ENCODE data around the gene ADCY4.
"Not testable (repeated sequence)": the region's sequence is repeated elsewhere in the genome, so short reads cannot be mapped to it uniquely, and the experiment has no call there.

Gene ADCY4

GRCh38 chr14:24338843-24339242 lies 4.0 kb upstream of the ADCY4 start:
- no peak for DNase-seq

DNA sequence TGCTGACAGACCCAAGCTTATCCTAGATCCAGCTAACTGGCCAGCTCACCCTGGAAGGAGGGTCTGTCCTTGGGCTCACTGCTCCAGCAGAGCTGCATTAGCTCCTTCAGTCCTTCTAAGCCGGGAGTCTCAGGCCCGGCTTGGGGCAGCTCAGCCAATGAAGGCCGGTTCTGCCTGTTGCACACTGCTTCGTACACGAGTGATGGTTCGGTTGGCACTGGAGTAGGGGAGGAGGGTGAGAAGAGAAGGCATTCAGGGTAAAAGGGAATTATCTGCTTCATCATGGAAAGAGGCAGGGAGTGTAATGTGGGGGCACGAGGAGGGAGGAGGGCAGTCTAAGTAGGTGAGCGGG lies 2.9 kb upstream of the ADCY4 start:
- DNase-seq = no peak

DNA sequence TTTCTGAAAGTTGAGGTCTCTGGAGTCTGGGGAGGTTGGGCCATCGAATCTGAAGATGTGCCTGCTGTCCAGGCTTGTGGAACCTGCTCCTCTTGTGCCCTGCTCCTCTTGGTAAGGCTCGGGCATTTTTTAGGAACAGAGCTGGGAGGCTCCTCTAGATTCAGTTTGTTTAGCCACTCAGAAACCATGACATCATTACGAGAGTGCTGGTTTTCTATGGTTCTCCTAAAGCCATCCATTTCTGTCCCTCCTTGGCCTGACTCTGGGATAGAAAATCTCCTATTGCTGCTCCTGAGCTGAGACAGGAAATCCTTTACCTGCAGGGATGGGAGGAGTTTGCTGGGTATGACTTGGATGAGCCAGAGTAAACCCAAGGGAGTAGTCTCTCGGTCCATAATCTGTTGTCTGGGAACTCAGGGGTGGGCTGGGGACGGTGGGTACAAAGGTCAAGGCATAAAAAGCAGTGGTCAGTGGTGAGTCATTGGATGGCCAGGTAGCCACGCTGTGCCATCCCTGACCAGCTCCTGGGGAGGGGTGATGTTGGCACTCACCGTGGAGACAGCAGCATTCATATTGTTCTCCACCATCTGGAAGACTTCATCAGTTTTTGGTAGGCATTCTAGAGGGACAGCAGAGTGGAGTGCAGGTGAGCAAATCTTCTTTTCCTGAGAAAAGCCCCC lies 2.4 kb upstream of the ADCY4 start:
- DNase-seq = no peak

GRCh38 chr14:24335461-24336171 lies 745 bp upstream of the ADCY4 start:
- no peak for DNase-seq

DNA sequence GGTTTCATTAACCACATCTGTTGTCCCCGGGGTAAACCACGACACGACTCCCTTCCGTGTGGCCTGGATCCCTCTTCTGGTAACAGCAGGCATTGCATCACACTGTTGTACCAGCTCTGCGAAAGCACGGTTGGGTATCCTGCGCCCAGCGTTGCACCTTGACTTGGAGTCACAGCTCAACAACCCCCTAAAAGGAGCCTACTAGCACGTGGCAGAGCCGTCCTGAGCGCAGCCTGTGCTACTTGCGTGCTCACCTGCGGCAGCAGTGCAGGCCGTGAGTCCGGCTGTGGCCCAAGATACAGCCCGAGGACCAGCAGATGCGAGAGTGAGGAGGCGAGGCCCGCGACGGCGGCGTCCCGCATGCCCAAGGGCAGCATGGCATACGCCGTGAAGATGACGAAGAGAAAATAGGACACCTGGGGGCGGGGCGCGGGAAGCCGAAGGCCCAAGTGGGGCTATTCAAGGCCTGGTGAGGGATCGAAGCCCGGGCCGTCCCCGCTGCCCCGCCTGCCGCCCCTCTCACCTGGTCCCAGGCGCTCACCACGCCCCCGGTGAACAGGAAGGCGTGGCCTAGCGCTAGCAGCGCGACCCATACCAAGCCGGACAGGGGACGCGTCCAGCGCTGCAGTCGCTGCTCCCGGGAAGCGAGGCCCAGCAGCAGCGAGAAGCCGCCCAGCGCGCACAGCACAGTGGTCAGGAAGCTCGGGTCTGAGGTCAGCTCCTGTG lies 2.4 kb downstream of the ADCY4 start:
- peak; percentile 6 to 31 for DNase-seq

DNA sequence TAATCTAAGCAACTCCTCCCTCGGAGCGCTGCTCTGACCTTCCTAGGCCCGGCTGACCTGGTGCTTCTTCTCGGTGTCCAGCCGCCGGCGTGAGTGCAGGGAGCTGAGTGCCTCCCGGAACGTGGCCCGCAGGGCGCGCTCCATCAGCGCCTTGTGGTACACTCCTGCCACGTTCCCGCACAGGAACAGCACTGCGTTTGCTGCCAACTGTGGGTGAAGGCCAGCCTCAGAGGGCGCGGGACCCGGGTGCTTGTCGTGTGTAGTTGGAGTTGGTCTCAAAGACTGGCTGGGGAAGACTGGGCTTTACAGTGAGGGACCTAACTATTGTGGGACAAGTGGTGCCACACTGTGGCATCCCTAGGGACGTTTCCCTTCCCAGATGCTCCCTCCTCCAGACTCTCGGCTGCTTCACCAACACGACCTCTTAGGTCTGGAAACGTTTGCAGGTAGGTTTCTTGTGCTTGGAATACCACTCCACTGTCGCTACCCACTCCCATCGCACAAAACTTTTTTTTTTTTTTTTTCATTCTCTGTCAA lies 3.1 kb downstream of the ADCY4 start:
- DNase-seq = no peak

DNA sequence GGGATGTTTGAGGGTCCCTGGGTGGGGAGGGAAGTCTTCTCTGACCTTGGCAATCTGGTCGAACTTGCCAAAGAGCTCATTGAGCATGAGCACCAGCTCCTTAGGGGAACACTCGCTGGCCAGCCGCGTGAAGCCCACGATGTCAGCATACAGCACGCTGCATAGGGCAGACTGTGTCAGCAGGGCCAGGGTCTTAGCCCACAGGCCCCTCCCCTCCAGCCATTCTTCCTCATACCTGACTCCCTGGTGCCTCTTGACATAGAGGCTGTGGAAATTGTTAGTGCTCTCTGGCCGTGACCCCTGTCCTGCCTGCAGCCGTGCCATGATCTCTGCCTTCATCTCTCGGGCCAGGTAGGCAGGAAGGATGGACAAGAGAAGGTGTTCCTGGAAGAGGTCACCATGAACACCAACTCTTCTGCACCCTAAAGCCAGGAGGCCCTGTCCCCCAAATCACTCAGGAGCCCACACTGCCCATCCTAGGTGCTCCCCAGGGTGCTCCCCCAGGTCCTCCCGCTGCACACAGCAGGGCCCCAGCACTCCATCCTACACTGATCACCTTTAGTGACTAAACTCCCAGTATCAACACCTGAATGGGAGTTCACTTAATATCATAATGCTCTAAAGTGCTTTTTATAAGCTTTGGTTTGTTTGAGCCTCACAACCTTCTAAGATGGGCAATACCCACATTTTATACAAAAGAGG lies 3.7 kb downstream of the ADCY4 start:
- no peak for DNase-seq

- no peak for DNase-seq
These were observed 5.1 kb downstream of the ADCY4 start for GRCh38 chr14:24329736-24330135.

- DNase-seq = no peak
These were observed 5.7 kb downstream of the ADCY4 start for GRCh38 chr14:24329073-24329663.

- not testable (repeated sequence) for DNase-seq
These were observed 7.0 kb downstream of the ADCY4 start for GRCh38 chr14:24327914-24328313.

DNA sequence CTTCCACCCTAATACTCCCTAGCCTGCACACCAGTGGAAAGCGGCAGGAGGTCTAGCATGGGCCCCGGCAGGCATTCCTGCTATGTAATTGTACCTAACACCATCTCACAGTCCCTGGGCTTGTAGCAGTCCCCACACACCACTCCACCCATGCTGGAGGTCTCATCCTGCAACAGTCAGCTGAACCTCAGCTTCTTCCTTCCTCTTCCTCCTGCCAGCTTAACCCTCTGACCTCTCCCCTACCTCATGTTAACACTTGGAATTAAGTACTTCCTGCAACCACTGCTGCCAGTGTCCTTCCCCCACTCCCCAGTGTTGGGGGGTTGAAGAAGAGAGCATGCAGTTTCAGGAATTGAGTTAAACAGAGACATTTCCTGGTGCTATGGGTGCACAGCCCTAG lies 7.6 kb downstream of the ADCY4 start:
- DNase-seq = no peak

DNA sequence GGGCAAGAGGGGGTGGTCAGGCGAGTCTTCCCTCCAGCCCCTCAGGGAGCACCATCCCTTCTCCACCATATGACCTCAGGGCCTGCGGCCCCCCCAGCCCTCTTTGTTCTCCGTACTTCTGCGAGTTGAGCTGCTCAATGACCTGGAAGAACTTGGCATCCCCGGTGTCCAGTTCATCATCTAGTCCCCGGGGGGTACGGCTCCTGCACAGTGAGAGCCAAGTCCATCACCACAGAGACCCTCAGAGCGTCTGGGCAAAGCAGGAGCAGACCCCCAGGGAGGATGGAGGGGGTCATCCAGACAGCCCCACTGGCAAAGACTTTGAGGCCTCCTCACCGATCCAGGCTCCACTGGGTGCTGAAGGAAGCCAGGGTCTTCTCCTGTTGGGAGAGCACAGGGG lies 8.9 kb downstream of the ADCY4 start:
- no peak for DNase-seq

DNA sequence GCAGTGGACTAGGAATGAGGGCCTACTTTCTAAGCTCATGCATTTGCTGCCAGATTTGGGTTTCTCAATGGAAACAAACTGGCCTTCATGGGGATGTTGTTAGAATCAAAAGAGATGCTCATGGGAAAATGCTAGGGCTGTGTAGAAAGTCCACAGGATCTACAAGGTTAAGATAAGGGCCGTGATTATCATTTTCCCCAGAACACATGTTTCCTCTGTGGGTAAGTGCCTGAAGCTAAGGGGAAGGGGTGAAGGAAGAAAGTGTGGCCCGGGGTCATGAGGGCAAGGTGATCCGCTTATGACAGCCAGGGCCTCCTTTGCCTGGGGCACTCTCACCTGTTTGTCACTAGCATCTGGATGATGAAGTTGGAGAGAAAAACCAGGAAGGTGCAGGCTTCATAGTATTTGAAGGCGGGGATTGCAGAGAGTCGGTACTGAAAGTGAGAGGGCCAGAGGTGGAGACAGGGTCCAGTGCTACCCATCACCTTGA lies 9.8 kb downstream of the ADCY4 start:
- no peak for DNase-seq

DNA sequence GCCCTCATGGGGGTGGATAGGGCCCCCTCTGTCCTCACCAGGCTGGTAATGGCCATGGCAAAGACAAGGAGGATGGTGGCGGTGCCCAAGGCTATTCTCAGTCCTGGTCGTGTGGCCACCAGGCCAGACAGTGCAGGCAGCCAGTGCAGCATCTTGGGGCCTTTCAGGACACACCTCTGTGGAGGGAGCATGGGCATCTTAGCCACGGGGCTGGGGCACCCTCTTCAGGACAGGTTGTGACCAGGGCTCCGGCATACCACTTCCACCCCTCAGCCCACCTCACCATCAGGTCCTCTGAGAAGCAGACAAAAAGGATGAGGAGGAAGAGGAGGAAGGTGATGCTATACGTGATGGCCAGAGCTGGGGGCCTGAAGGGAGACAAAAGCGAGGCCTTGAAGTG lies 10.8 kb downstream of the ADCY4 start:
- DNase-seq = no peak

GRCh38 chr14:24323341-24323740 lies 11.5 kb downstream of the ADCY4 start:
- DNase-seq = no peak

GRCh38 chr14:24322672-24323071 lies 12.2 kb downstream of the ADCY4 start:
- DNase-seq = no peak

DNA sequence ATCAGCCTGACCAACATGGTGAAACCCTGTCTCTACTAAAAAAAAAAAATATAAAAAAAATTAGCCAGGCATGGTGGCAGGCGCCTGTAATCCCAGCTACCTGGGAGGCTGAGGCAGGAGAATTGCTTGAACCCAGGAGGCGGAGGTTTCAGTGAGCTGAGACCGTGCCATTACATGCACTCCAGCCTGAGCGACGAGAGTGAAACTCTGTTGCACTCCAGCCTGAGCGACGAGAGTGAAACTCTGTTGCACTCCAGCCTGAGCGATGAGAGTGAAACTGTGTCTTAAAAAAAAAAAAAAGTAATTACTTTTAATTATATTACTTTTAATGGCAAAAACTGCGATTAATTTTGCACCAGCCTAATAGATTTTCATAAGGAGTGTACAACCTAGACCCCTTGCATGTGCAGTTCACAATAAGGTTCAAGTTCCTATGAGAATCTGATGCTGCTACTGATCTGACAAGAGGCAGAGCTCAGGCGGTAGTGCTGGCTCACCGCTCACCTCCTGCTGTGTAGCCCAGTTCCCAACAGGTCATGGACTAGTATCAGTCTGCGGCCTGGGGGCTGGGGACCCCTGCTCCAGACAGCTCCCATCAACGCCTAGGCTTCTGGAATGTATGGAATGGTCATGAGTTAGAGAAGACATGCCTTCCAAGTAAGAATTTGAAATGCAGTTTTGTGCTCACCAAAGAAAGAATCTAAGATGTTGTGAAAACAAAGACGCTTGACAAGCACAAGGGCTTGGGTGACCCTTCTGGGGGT lies 13.5 kb downstream of the ADCY4 start:
- no peak for DNase-seq

GRCh38 chr14:24317141-24317928 lies 17.5 kb downstream of the ADCY4 start:
- DNase-seq = no peak

- no peak for DNase-seq
These were observed 18.3 kb downstream of the ADCY4 start for GRCh38 chr14:24316597-24316950.

DNA sequence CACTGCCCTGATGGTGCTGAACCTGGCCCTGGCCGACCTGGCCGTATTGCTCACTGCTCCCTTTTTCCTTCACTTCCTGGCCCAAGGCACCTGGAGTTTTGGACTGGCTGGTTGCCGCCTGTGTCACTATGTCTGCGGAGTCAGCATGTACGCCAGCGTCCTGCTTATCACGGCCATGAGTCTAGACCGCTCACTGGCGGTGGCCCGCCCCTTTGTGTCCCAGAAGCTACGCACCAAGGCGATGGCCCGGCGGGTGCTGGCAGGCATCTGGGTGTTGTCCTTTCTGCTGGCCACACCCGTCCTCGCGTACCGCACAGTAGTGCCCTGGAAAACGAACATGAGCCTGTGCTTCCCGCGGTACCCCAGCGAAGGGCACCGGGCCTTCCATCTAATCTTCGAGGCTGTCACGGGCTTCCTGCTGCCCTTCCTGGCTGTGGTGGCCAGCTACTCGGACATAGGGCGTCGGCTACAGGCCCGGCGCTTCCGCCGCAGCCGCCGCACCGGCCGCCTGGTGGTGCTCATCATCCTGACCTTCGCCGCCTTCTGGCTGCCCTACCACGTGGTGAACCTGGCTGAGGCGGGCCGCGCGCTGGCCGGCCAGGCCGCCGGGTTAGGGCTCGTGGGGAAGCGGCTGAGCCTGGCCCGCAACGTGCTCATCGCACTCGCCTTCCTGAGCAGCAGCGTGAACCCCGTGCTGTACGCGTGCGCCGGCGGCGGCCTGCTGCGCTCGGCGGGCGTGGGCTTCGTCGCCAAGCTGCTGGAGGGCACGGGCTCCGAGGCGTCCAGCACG lies 18.9 kb downstream of the ADCY4 start:
- no peak for DNase-seq

All from NCI-H2081 (cell line).